Measurements from ENCODE around the gene CYFIP1.
A peak's percentile ranks its signal among the peaks of the same experiment; 100 is the strongest.

CYFIP1 gene

DNA sequence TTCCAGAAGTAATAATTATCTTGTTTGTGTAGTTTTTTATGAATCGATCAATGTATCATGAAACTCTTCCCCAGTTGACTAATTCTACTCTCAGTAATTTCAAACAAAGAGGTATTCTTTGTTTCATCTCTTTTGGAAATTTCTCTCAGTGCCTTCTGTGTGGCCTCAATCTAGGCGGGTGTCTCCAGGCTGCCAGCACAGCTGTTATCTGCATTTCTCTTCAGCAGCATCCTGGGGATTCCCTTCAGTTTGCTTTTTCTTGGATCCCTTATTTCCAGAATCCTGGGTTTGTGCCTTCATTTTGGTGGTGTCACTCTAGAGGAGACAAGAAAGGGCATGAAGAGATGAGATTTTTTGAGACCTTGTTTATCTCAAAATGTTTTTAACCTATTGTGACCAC lies 119.0 kb downstream of the CYFIP1 start:
- no peak for DNase-seq

DNA sequence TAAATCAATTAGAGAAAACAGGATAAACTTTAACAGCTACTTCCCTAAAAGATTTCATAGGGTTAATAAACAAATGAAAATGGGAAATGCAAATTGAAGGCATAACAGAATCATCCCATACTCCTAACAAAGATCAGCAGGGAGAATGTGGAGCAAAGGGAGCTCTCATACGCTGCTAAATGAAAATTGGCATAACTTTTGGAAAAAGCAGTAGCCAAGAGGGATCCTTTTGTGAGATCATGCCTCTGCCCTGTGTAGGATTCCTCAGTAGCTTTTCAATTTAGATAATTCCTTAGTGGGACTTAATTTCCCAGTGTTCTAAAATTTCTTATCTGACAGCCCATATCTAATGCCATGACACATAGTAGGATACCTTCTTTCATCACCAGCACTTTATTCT lies 123.5 kb downstream of the CYFIP1 start:
- DNase-seq = no peak

DNA sequence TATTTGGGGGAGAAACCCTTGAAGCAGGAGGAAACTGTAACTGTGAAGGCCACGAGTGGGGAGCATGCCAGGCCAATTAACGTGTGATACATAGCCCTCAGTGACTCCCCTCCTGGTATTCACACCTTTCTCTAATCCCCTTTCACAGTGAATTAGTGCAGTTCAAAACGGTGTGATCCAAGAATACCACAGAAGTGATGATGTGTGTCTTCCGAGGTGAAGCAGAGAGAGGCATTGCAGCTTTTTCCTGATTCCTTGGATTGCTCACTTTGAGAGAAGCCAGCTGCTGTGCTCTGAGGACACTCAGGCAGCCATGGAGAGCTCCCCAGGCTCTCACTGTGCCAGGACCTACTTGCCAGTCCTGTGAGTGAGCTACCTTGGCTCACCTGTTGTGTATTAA lies 124.4 kb downstream of the CYFIP1 start:
- DNase-seq = no peak

DNA sequence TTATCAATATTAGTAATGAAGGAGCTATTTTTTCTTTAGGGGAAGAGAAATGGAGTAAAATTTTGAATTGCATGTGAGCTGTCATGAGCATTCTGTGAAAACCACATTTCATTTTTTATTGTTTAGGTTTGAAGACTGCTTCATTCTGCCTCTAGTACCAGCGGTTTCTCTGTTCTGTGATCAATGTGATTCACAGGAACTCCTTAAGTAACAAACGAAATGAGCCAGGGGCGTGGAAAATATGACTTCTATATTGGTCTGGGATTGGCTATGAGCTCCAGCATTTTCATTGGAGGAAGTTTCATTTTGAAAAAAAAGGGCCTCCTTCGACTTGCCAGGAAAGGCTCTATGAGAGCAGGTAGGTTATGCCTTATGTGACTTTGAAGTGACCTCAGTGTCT lies 128.7 kb downstream of the CYFIP1 start:
- DNase-seq = no peak

DNA sequence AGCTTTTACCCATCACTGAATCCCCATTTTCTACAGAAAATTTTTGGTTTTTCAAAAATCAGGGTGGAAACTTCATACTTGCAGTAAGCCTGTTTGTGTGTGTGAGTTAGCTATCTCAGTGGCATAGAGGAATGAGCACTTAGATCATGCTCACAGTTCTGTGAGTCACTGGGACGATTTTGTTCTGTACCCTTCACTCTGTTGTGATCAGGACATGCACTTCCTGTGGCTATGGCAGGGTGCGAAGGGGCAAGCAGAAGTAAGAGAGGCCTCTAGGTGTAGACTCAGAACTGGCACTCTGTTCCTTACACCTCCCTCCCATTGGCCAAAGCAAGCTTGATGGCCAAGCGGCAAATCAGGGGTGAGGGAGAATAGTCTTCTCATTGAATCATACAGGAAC lies 130.1 kb downstream of the CYFIP1 start:
- DNase-seq = no peak

DNA sequence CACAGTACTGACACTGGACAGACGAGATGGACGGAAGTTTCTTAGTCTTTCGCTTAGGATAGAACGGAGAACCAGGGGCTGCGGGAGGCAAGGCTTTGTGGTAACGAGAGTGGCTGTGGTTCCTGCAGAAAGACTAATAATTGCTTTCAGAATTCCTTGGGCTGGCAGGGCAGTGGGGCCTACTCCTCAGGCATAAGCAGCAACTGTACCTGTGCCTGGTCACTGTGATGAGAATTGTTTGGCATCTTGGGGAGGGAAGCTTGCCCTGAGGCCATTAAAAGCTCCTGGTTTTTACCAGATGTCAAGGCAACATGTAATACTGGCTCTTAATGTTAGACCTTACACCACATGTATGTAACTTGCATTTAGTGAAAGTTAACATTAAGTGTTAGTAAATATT lies 134.1 kb downstream of the CYFIP1 start:
- no peak for DNase-seq

DNA sequence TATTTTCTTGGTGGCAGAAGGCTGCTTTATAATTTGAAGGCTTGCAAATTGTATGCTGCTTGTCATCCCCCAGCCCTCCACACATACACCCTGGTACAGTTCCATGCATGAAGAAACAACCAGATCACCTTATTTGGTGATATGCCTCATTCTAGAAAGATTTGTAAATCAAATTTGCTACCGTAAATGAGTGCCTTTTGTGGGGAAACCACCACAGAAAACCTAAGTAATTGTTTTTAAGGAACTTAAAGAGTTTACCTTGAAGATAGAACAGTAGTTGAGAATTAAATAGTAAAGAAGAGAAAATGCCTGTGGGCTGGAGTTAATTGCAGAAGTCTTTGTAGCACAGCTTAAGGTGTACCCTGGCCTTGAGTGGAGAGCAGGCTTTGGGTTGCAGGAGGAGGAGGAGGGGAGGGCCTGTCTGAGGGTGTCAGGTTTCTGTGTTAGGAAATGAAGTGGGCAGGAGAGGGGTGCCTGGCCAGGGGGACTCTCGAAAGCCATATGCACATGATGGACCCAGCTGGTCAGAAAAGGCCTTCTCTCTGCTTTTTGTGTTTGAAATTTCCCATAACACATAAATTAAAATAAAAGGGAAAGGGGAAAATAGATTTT lies 134.8 kb downstream of the CYFIP1 start:
- no peak for DNase-seq

DNA sequence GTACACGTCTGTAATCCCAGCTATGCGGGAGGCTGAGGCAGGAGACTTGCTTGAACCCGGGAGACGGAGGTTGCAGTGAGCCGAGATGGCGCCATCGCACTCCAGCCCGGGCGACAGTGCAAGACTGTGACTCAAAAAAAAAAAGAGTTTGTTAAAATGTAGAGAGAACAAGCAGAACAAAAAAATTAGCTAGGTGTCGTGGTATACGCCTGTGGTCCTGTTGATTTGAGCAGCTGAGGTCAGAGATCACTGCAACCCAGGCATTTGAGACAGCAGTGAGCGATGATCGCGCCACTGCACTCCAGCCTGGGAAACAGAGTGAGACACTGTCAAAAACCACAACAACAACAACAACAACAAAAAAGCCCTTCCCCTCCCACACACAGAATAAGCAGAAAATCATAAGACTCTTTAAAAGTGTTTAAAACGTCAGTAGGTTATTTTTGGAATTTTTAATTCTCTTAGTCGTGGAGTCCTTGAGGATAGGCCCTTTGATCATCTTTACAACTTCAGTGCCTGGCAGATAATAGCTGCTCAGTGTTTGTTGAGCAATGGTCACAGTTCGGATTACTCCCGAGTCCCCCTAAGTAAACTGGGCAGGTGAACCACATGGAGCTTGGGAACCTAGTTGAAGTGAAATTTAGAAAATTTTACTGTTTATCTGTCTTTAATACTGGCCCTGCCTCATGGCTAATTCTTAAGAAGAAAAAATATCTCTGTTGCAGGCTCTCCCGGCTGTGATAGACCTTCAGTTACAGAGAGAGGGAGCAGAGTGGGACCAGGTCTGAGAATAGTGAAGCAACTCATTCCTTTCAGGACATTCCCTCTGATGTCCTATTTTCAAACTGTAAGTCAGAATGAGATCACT lies 135.5 kb downstream of the CYFIP1 start:
- DNase-seq = no peak

DNA sequence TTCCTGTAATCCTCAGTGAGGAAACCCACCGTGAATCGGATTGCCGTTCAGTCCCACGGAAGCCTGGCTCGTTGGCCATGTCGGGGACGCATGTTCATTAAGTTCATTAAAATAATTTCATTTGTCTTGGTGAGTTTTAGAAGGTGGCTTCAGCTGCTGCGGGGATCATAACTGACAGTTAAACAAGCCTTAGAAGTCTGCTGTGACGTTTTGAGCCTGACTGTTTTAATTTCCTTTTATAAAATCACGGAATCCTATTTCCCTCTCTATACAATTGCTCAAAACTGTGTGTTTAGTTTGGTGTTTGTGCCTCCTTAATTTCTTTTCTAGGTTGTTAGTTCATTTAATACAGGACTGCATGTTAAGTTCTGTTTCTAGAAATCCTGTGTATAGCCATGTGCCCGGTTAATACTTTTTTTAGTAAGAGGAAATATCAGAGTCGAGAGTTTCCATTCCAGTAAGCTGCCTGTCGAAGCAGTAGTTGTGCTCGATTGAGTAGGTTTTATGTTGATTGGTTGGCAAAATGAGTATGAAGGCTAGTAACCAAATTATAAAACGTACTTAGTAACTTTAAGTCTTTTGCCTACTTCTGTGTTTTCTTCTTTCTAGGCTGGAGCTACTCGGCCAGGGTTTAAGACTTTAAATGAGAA lies 141.0 kb downstream of the CYFIP1 start:
- DNase-seq = no peak

DNA sequence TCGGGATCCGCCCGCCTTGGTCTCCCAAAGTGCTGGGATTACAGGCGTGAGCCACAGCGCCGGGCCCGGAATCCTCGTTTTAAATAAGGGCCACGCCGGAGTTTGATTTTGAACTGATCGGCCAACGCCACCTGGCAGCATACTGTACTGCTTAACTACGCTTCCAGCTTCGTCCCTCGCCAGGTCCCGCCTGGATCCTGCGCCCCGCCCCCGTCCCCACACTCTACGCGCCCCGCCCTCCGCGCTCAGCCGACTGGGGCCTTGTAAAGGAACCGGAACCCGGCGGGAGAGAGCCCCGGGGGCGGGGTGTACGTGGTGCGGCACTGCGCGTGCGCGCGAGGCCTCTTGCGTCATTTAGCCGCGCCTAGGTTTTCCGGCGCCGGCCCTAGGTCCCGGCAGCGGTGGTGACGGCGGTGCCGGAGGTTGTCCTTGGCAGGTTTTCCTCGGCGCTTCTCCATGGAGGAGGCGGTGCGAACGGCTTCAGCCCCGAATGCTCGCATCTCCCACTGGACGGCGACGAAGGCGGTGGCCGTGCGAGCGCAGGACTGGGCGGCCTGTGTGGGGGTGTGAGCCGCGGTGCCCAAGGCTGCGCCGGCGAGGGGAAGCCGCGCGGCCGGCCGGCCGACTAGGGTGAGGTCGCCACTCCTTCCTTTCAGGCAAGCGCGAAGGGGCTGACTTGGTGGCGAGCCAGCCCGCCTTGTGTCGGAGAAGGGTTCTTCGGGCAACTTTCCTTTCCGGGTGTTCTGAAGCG lies 141.7 kb downstream of the CYFIP1 start, which contains the start of gene NIPA2:
Gene NIPA2, plus strand, starts transcription at position 375 of the 751 bp plus-strand sequence. CDS start 13,066 bp downstream, outside the sequence.
- DNase-seq = peak; percentile 84

DNA sequence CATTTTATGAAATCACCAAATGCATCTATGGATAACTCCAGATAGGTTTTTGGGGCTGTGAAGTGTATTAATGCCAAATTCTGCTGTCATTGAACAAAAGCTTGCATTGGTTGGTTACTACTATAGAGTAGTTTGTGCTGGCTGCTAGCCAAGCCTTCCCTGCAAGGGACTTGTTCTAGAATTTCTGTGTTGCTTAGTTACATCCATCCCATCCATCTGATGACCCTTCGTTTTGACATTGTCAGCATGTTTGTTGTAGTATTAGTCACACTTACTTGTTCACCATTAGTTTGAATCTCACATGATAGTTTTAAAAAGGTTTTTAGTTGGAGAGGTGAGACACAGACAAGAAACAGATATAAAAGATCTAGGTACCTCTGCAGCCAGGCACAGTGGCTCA lies 148.7 kb downstream of the CYFIP1 start:
- no peak for DNase-seq

DNA sequence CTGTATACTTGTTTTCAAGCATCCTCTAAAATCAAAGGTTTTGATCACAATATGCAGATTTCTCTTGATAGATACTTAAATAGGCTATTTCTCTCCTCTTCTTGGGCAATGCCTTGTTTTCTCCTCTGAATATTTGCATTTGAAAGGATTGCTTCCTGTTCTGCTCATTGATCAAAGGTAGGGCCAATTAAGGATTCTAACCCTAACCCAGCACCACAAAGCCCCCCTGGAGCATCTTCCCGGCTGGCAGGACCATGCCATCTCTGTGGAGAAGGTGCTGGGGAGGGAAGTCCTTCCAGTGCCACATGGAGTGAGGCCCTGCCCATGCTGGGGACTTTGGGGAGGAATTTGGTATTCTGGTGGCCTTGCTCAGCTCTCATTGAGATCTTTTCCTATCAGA lies 153.0 kb downstream of the CYFIP1 start:
- DNase-seq = no peak

DNA sequence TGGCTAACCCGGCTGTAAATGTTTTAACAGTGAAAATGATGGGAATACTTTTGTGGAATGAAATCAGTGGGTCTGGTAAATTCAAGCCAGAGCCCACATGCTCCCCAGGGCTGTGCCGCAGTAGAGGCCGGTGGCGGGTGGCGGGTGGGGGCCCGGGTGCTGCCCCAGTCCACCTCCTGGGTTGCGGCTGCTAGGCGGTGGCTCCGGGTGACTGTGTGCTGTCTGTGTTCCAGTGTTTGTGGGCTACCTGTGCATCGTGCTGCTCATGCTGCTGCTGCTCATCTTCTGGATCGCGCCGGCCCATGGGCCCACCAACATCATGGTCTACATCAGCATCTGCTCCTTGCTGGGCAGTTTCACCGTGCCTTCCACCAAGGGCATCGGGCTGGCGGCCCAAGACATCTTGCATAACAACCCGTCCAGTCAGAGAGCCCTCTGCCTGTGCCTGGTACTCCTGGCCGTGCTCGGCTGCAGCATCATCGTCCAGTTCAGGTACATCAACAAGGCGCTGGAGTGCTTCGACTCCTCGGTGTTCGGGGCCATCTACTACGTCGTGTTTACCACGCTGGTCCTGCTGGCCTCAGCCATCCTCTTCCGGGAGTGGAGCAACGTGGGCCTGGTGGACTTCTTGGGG lies 156.6 kb downstream of the CYFIP1 start:
- no peak for DNase-seq

DNA sequence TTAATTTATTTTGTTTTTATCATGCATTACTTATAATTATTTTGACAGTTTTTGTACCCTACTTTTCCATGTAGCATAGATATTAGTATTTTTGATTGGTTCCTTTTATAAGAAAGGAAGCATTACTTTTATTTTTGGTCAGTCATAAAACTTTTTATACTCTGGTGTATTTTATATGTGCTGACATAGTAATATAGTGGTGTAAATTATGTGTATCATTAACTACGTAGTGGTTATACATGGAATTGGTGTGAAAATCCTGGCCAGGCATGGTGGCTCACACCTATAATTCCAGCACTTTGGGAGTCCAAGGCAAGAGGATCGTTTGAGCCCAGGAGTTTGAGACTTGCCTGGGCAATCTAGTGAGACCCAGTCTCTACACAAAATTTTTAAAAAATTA lies 160.5 kb downstream of the CYFIP1 start:
- DNase-seq = no peak
